ENCODE measurements around the gene NUBP2.

NUBP2 gene

DNA sequence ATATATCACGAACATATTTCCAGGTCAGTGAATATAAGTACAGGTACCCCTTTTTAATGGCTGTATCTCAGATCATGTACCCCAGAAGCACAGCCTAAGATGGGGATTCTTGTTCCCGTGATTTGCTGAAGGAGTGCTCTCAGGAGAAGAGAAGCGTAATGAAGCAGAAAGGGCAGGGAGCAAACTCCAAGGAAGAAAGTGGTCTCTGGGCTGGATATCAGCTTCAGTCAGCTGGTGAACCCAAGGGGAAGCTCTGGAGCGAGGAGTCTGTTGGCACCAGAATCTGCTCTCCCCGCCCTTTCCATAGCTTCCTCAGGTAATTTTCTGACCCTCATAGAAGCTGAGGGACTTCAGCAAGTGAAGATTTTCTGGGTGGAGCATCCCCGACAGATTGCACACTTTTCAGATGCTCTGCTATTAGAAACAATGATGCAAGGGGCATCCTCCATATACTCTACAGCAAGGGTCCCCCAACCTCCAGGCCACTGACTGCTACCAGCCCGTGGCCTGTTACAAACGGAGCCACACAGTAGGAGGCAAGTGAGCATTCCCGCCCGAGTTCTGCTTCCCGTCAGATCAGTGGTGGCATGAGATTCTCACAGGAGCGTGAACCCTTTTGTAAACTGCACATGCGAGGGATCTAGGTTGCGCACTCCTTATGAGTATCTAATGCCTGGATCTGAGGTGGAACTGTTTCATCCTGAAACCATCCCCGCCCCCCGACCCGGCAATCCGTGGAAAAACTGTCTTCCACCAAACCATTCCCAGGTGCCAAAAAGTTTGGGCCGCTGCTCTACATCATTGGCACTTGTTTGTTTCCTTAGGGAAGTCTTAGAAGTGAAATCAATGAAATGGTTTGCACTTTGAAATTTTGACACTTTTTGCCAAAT is 48.7 kb downstream of the NUBP2 start:
- no peak for DNase-seq

- no peak for DNase-seq
Observed at GRCh38 chr16:1832838-1833454, 50.2 kb downstream of the NUBP2 start.

DNA sequence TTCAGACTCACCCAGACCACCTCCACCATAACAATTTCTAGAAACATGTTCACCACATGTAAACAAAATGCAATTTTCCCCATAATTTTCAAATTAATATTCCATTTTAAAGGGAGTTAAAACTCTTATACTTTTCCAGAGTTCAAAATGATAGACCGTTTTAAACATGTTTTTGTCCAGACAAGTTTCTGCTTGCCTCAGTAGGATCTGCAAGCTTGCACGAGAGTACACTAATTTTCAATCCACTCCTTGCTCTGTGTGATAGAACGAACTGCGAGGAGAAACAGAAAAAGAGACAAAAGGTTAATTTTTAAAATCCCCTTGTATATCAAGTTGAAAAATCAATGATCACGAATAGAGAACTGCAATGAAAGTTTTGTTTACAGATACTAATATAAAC is 51.3 kb downstream of the NUBP2 start:
- no peak for DNase-seq
